GM12878 (cell line): ENCODE results near the gene CARD9. TPM values are rescaled to one million over a fixed set of nuclear protein-coding genes. Genes with fewer than 3 reads are reported as not detected.

ENCODE experiments used
- ATAC-seq: fragments of 200-7000 bp; cut with Tn5 transposase; 3 replicates; pipeline ENCODE4 v1.9.1; 2020; ENCODE audit warnings: mild to moderate bottlenecking, moderate library complexity
- BruUV-seq: library from RNA; stranded (reverse); fragments of 400-500 nt; replicated peaks from 2 replicates; lab custom pipeline; 2021; lab: Mats Ljungman, UMichigan
- CTCF ChIA-PET: fragments of 300-600 bp; sonication (Branson Sonifier 250); formaldehyde crosslinking; extraction: SDS; loops from one replicate; lab custom pipeline; 2021; ENCODE audit warnings: inconsistent platforms; lab: Yijun Ruan, JAX
- POLR2A ChIA-PET: fragments of 350-600 bp; formaldehyde crosslinking; extraction: SDS; loops from one replicate; lab custom pipeline; 2021; ENCODE audit warnings: inconsistent platforms; lab: Charles Lee
- RAD21 ChIA-PET: fragments of 300-600 bp; sonication (Branson Sonifier 250); formaldehyde crosslinking; loops from one replicate; lab custom pipeline; 2023; ENCODE audit warnings: antibody characterized with exemption; ENCODE audit not compliant: unreplicated experiment; lab: Charles Lee
- SMC1A ChIA-PET: fragments of 300-600 bp; sonication (Branson Sonifier 250); formaldehyde crosslinking; loops from one replicate; lab custom pipeline; 2023; ENCODE audit not compliant: unreplicated experiment, uncharacterized antibody; lab: Charles Lee
- DNase-seq: peaks from one replicate; pipeline ENCODE4 v3.0.0-alpha.2; 2011; ENCODE audit warnings: low read depth, low spot score
- FAIRE-seq: peaks from 3 replicates; lab custom pipeline; 2011; peaks lifted over from hg19 to GRCh38; lab: Jason Lieb, UNC
- H2AFZ ChIP-seq: 2 replicates; pipeline ENCODE4 v1.6.0; 2011; ENCODE audit warnings: low read depth, low read length, control low read depth; ENCODE audit not compliant: control insufficient read depth
- H3K27ac ChIP-seq: 2 replicates; pipeline ENCODE4 v1.5.1; 2011; ENCODE audit warnings: control low read depth; ENCODE audit not compliant: control insufficient read depth, insufficient read depth
- H3K27me3 ChIP-seq, 2 experiments: replicated peaks in 1 of 2; 2 replicates each; pipeline versions ENCODE4 v1.6.0 to v1.6.1; 2011; ENCODE audit warnings: low read length in 1 of 2; ENCODE audit not compliant: control insufficient read depth in 2 of 2, insufficient read depth in 2 of 2
- H3K36me3 ChIP-seq, 2 experiments: 2 replicates each; pipeline ENCODE4 v1.5.1; 2011; ENCODE audit warnings: low read length in 1 of 2; ENCODE audit not compliant: control insufficient read depth in 2 of 2, insufficient read depth in 2 of 2
- H3K4me1 ChIP-seq: 2 replicates; pipeline ENCODE4 v1.6.1; 2011; ENCODE audit warnings: mild to moderate bottlenecking, low read length, moderate library complexity, mixed read lengths; ENCODE audit not compliant: control insufficient read depth, insufficient read depth
- H3K4me2 ChIP-seq: 2 replicates; pipeline ENCODE4 v1.6.0; 2011; ENCODE audit warnings: control low read depth; ENCODE audit not compliant: control insufficient read depth, insufficient read depth
- H3K4me3 ChIP-seq: fragments of 200-600 bp; sonication (generic); 2 replicates; pipeline ENCODE4 v1.5.1; 2016
- H3K79me2 ChIP-seq: 2 replicates; pipeline ENCODE4 v1.6.0; 2011; ENCODE audit warnings: low read length; ENCODE audit not compliant: control insufficient read depth, insufficient read depth
- H3K9ac ChIP-seq: 2 replicates; pipeline ENCODE4 v1.8.0; 2011; ENCODE audit warnings: low read length, control low read depth, mixed read lengths; ENCODE audit not compliant: control insufficient read depth, insufficient read depth
- H3K9me3 ChIP-seq: replicated peaks from 3 replicates; pipeline ENCODE4 v1.5.1; 2011; ENCODE audit warnings: mild to moderate bottlenecking, low read length; ENCODE audit not compliant: control insufficient read depth, insufficient read depth
- H4K20me1 ChIP-seq: 2 replicates; pipeline ENCODE4 v1.6.0; 2011; ENCODE audit not compliant: control insufficient read depth, insufficient read depth
- ASH2L ChIP-seq: fragments of 300-600, 200-600 bp; sonication (generic); IDR thresholded peaks from 2 replicates; pipeline ENCODE4 v1.6.1; 2017; ENCODE audit warnings: low read depth, mild to moderate bottlenecking, borderline replicate concordance
- BACH1 ChIP-seq: fragments of 450-650 bp; IDR thresholded peaks from 2 replicates; pipeline ENCODE4 v1.6.1; 2017; ENCODE audit warnings: mild to moderate bottlenecking, borderline replicate concordance
- CREB1 ChIP-seq: IDR thresholded peaks from 2 replicates; pipeline ENCODE4 v1.6.1; 2012; ENCODE audit warnings: low read depth, mild to moderate bottlenecking, inconsistent platforms
- GABPA ChIP-seq: IDR thresholded peaks from 2 replicates; pipeline ENCODE4 v1.6.1; 2014; ENCODE audit warnings: antibody characterized with exemption, low read depth, mild to moderate bottlenecking, inconsistent platforms
- JUNB ChIP-seq: IDR thresholded peaks from 2 replicates; pipeline ENCODE4 v1.6.1; 2016; ENCODE audit warnings: antibody characterized with exemption, mild to moderate bottlenecking
- MYB ChIP-seq: fragments of 150-350 bp; IDR thresholded peaks from 2 replicates; pipeline ENCODE4 v1.6.1; 2014; ENCODE audit warnings: mild to moderate bottlenecking, low read depth, low read length, borderline replicate concordance
- NR2C2 ChIP-seq: IDR thresholded peaks from 2 replicates; pipeline ENCODE4 v1.6.1; 2011; ENCODE audit warnings: borderline replicate concordance, low read depth; ENCODE audit not compliant: control insufficient read depth, insufficient read length
- RUNX3 ChIP-seq: IDR thresholded peaks from 2 replicates; pipeline ENCODE4 v1.6.1; 2012; ENCODE audit warnings: low read length, inconsistent platforms
- SMAD1 ChIP-seq: fragments of 450-650 bp; IDR thresholded peaks from 2 replicates; pipeline ENCODE4 v1.6.1; 2018; ENCODE audit warnings: mild to moderate bottlenecking, low read depth; ENCODE audit not compliant: partially characterized antibody
- SUPT20H ChIP-seq: IDR thresholded peaks from 2 replicates; pipeline ENCODE4 v1.6.1; 2011; ENCODE audit warnings: low read depth, mild to moderate bottlenecking, low read length, moderate library complexity, borderline replicate concordance; ENCODE audit not compliant: control insufficient read depth
- TARDBP ChIP-seq: IDR thresholded peaks from 2 replicates; pipeline ENCODE4 v1.6.1; 2016; ENCODE audit warnings: borderline replicate concordance
- ZBED1 ChIP-seq: IDR thresholded peaks from 2 replicates; pipeline ENCODE4 v1.6.1; 2016; ENCODE audit warnings: borderline replicate concordance
- ZNF24 ChIP-seq: fragments of 450-650 bp; IDR thresholded peaks from 2 replicates; pipeline ENCODE4 v1.6.1; 2017; ENCODE audit warnings: antibody characterized with exemption, mild to moderate bottlenecking
- WGBS: methylation state at CpG from one replicate; pipeline ENCODE4 v1.1.6; 2016; ENCODE audit warnings: low lambda C conversion rate; ENCODE audit not compliant: insufficient replicate concordance, insufficient coverage; ENCODE audit errors: missing lambda C conversion rate; 5-methylcytosine and 5-hydroxymethylcytosine counted together
- in situ Hi-C: fragments of 300-500 bp; cut with MboI; formaldehyde crosslinking; loops from 9 replicates; pipeline ENCODE4 v1.14.3; 2018; ENCODE audit warnings: mixed read lengths
- intact Hi-C: fragments of 100-400 bp; cut with micrococcal nuclease; formaldehyde crosslinking; loops from one replicate; pipeline ENCODE4 v1.14.2; 2022; ENCODE audit not compliant: unreplicated experiment
- polyA plus RNA-seq, 11 experiments: library from polyadenylated mRNA; depleted of rRNA in 4 of 11; unstranded in 6 of 11; stranded (reverse) in 5 of 11; fragments of >200 nt; fragmentation: Nextera tagmentation in 4 of 11; fragmentation: Illumina TruSeq in 1 of 11; extraction: Ambion mirVana in 4 of 11; extraction: Trizol in 1 of 11; gene quantifications; 1 replicate in 1 of 11; 2 replicates in 10 of 11; pipeline versions ENCODE4 v1.2.1 to v1.2.3, GENCODE V29; 2011 to 2016; ENCODE audit warnings: inconsistent platforms in 2 of 11, missing spikeins in 2 of 11, low read depth in 1 of 11
- total RNA-seq, 4 experiments: library from RNA; depleted of rRNA in 3 of 4; stranded (reverse); fragments of >200 nt in 3 of 4; fragmentation: Illumina TruSeq in 1 of 4; extraction: Trizol in 1 of 4; gene quantifications; 2 replicates each; pipeline versions ENCODE4 v1.2.1 to v1.2.3, GENCODE V29; 2013 to 2021
- TF ChIP-seq, protein P1 (sequence below): fragments of 450-650 bp; IDR thresholded peaks from 2 replicates; pipeline ENCODE4 v1.6.1; 2017; ENCODE audit warnings: mild to moderate bottlenecking, moderate library complexity
- TF ChIP-seq, protein P2 (sequence below): IDR thresholded peaks from 2 replicates; pipeline ENCODE4 v1.6.1; 2012; ENCODE audit warnings: improper control_type of control experiment, low read depth, low read length; ENCODE audit not compliant: insufficient replicate concordance

CARD9 gene
- total and polyA plus RNA-seq, 10 of the 15 experiments (the other 5 are each of a cell fraction or from before 2014, with no cell fraction given): 0.11 to 4.9 (median 1.8) TPM; not detected in 1

DNA sequence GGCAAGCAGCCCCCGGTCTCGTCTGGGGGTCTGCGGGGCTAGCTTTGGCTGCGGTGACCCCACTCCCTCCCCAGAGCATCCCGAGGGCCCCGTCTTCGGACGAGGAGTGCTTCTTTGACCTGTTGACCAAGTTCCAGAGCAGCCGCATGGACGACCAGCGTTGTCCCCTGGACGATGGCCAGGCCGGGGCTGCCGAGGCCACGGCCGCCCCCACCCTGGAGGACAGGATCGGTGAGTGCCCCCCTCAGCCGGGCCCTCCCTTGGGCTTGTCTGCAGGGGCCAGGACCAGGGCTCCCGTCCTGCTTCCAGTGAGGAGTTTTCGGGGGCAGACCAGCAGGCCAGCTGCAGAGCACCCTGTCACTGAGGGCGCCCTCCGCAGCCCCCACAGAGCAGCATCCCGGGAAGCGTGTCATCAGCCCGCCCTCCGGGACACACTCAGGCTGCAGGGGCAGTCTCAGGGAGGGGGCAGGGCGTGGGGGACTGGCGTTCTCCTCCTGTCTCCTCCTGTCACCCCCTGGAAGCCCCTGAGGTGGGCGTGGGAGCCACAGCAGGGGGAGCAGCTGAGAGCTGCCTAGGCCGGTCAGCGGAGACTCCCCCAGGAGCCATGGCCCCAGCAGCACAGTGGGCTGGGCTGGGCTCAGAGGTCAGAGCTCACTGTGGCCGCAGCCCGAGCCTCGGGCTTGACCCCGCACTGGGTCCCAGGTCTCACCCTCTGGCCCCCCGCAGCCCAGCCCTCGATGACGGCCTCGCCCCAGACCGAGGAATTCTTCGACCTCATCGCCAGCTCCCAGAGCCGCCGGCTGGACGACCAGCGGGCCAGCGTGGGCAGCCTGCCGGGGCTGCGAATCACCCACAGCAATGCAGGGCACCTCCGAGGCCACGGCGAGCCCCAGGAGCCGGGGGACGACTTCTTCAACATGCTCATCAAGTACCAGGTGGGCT lies 17.6 kb downstream of the CARD9 start:
- CTCF ChIA-PET: no interaction called here
- intact Hi-C loops: no loop called here
- Histone ChIP-seq H3K79me2 (no peaks in the 10 kb centered on the region), H3K36me3 (no peaks in the 10 kb centered on the region), H3K9ac (no peak overlapping the region), H3K4me1 (no peaks in the 10 kb centered on the region), H3K4me3 (no peak overlapping the region), H3K9me3 (no peaks in the 10 kb centered on the region), H2AFZ (no peak overlapping the region), H3K27ac (no peak overlapping the region), H3K4me2 (no peak overlapping the region), H4K20me1 (no peaks in the 10 kb centered on the region), H3K27me3 (no peaks in the 10 kb centered on the region)
- ATAC-seq (no peak), DNase-seq (no peak), FAIRE-seq (no peak)
- POLR2A ChIA-PET: no interaction called here
- RAD21 ChIA-PET: no interaction called here
- WGBS: 57% methylated on average over 48 of the region's 54 CpGs
- in situ Hi-C loops: no loop called here
- SMC1A ChIA-PET: no interaction called here
- BruUV-seq: no TSS peak
- TF ChIP-seq NR2C2 (no peak), MYB (no peak), JUNB (no peak), BACH1 (no peak), SMAD1 (no peak), ASH2L (no peak), CREB1 (no peak), ZBED1 (no peak), SUPT20H (no peak), GABPA (no peak), ZNF24 (no peak), RUNX3 (no peak), TARDBP (no peak)
- TF ChIP-seq, protein P1, sequence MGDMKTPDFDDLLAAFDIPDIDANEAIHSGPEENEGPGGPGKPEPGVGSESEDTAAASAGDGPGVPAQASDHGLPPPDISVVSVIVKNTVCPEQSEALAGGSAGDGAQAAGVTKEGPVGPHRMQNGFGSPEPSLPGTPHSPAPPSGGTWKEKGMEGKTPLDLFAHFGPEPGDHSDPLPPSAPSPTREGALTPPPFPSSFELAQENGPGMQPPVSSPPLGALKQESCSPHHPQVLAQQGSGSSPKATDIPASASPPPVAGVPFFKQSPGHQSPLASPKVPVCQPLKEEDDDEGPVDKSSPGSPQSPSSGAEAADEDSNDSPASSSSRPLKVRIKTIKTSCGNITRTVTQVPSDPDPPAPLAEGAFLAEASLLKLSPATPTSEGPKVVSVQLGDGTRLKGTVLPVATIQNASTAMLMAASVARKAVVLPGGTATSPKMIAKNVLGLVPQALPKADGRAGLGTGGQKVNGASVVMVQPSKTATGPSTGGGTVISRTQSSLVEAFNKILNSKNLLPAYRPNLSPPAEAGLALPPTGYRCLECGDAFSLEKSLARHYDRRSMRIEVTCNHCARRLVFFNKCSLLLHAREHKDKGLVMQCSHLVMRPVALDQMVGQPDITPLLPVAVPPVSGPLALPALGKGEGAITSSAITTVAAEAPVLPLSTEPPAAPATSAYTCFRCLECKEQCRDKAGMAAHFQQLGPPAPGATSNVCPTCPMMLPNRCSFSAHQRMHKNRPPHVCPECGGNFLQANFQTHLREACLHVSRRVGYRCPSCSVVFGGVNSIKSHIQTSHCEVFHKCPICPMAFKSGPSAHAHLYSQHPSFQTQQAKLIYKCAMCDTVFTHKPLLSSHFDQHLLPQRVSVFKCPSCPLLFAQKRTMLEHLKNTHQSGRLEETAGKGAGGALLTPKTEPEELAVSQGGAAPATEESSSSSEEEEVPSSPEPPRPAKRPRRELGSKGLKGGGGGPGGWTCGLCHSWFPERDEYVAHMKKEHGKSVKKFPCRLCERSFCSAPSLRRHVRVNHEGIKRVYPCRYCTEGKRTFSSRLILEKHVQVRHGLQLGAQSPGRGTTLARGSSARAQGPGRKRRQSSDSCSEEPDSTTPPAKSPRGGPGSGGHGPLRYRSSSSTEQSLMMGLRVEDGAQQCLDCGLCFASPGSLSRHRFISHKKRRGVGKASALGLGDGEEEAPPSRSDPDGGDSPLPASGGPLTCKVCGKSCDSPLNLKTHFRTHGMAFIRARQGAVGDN: no peak
- TF ChIP-seq, protein P2, sequence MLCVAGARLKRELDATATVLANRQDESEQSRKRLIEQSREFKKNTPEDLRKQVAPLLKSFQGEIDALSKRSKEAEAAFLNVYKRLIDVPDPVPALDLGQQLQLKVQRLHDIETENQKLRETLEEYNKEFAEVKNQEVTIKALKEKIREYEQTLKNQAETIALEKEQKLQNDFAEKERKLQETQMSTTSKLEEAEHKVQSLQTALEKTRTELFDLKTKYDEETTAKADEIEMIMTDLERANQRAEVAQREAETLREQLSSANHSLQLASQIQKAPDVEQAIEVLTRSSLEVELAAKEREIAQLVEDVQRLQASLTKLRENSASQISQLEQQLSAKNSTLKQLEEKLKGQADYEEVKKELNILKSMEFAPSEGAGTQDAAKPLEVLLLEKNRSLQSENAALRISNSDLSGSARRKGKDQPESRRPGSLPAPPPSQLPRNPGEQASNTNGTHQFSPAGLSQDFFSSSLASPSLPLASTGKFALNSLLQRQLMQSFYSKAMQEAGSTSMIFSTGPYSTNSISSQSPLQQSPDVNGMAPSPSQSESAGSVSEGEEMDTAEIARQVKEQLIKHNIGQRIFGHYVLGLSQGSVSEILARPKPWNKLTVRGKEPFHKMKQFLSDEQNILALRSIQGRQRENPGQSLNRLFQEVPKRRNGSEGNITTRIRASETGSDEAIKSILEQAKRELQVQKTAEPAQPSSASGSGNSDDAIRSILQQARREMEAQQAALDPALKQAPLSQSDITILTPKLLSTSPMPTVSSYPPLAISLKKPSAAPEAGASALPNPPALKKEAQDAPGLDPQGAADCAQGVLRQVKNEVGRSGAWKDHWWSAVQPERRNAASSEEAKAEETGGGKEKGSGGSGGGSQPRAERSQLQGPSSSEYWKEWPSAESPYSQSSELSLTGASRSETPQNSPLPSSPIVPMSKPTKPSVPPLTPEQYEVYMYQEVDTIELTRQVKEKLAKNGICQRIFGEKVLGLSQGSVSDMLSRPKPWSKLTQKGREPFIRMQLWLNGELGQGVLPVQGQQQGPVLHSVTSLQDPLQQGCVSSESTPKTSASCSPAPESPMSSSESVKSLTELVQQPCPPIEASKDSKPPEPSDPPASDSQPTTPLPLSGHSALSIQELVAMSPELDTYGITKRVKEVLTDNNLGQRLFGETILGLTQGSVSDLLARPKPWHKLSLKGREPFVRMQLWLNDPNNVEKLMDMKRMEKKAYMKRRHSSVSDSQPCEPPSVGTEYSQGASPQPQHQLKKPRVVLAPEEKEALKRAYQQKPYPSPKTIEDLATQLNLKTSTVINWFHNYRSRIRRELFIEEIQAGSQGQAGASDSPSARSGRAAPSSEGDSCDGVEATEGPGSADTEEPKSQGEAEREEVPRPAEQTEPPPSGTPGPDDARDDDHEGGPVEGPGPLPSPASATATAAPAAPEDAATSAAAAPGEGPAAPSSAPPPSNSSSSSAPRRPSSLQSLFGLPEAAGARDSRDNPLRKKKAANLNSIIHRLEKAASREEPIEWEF: no peak
